ENCODE data around the gene ADAD2.

Gene ADAD2

DNA sequence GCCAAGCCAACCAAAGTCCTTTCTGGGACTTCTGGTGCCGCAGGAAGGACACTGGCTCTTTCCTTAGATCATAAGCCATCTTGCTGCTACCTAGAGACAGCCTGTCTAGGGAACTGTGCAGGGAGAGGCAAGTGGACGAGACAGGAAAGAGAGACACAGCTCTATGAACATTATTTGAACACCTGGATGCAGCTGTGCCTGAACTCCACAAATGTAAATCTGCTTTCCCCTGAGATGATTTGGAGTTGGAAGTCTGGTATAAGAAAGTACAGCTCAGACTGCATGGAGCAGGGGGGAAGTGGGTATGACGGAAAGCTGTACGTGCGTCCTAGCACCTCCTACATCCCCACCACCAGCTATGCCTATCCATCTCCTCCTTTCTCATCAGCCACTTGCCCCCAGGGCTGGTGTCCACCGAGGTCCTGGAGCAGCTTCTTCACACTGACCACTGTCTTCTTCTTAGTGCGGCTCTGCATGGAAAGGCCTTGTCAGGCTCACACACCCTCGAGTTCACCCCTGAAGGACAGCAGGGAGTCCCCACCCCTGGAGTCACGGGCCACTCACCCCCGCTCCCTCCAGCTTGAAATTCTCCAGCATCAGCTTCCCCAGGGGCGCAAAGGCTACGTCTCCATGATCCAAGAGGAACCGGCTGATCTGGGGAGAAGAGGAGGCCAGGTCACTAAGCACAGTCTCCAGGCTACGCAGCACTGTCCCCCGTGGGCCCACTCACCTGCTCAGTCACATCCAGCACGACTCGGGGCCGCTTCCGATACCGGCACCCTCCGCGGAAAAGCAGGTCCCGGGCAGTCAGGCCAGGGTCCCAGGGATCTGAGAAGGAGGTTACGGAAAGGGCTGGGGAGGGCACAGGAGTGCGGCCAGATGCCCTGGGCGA, 8.0 kb upstream of the ADAD2 start:
- Histone ChIP-seq H3K36me3 (ENCODE audit: control insufficient read depth in 2 of 2, insufficient read depth in 1 of 2, low read length in 2 of 2) (peaks cover 0 to 72% of the 10 kb centered on the region in 2 experiments; a peak in 2 of 3 replicates), H3K4me1 (ENCODE audit: control insufficient read depth, insufficient read depth, low read length) (no peaks in the 10 kb centered on the region; the same call in 1 of the 2 replicates), H3K4me3 (ENCODE audit: low read depth, low read length) (no peak overlapping the region), H3K27ac (ENCODE audit: extremely low read depth, low read depth, low read length) (no peak overlapping the region), H3K9me3 (ENCODE audit: control insufficient read depth, insufficient read depth, low read depth, low read length) (no peaks in the 10 kb centered on the region)
- ChIA-PET POLR2A (no interaction called here), CTCF (interaction anchor here (0.5 to 1.4 kb wide), 7 partner anchors 17 to 350 kb away, joined by 3 to 4 read pairs (median 4); no protein-coding TSS in a partner anchor)
- no peak for TF ChIP-seq ZNF2 (tag by site-specific recombination; IDR thresholded peaks at IDR 0.05)
- no peak for TF ChIP-seq ZNF624 (tag by site-specific recombination; IDR thresholded peaks at IDR 0.05)
- TF ChIP-seq ZIC2 (tag by site-specific recombination; IDR thresholded peaks at IDR 0.05): no peak
- TF ChIP-seq, protein P1, sequence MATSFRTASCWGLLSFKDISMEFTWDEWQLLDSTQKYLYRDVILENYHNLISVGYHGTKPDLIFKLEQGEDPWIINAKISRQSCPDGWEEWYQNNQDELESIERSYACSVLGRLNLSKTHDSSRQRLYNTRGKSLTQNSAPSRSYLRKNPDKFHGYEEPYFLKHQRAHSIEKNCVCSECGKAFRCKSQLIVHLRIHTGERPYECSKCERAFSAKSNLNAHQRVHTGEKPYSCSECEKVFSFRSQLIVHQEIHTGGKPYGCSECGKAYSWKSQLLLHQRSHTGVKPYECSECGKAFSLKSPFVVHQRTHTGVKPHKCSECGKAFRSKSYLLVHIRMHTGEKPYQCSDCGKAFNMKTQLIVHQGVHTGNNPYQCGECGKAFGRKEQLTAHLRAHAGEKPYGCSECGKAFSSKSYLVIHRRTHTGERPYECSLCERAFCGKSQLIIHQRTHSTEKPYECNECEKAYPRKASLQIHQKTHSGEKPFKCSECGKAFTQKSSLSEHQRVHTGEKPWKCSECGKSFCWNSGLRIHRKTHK (tag by site-specific recombination; IDR thresholded peaks at IDR 0.05): no peak
- no peak for TF ChIP-seq ZNF404 (tag by site-specific recombination; IDR thresholded peaks at IDR 0.05)
- no peak for TF ChIP-seq SALL2 (tag by site-specific recombination; IDR thresholded peaks at IDR 0.05; ENCODE audit: borderline replicate concordance)
- no peak for TF ChIP-seq ZNF239 (tag by site-specific recombination; IDR thresholded peaks at IDR 0.05)
- no peak for TF ChIP-seq ZNF837 (tag by site-specific recombination; IDR thresholded peaks at IDR 0.05)
- TF ChIP-seq, protein P2, sequence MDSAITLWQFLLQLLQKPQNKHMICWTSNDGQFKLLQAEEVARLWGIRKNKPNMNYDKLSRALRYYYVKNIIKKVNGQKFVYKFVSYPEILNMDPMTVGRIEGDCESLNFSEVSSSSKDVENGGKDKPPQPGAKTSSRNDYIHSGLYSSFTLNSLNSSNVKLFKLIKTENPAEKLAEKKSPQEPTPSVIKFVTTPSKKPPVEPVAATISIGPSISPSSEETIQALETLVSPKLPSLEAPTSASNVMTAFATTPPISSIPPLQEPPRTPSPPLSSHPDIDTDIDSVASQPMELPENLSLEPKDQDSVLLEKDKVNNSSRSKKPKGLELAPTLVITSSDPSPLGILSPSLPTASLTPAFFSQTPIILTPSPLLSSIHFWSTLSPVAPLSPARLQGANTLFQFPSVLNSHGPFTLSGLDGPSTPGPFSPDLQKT (IDR thresholded peaks at IDR 0.05; ENCODE audit: borderline replicate concordance, low read depth, low read length): no peak
- no peak for TF ChIP-seq ZNF274 (IDR thresholded peaks at IDR 0.05; ENCODE audit: low read length)
- TF ChIP-seq ZNF274 (tag by site-specific recombination; IDR thresholded peaks at IDR 0.05; ENCODE audit: borderline replicate concordance): no peak
- no peak for TF ChIP-seq ZNF132 (tag by site-specific recombination; IDR thresholded peaks at IDR 0.05; ENCODE audit: borderline replicate concordance)

DNA sequence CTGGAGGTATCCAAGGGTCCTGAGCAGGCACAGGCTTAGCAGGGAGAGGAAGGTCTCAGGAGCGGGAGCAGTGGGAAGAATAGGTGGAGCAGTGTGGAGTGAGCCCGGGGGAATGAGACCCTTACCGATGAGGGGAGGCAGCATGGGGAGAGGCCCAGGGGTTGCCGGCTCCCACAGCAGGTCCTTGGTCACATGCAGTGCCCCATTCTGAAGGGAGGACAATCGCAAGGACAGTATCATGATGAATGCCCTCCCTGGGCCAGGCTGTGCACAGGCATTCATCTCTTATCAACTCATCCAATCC, 7.4 kb upstream of the ADAD2 start:
- Histone ChIP-seq H3K36me3 (ENCODE audit: control insufficient read depth in 2 of 2, insufficient read depth in 1 of 2, low read length in 2 of 2) (peaks cover 0 to 66% of the 10 kb centered on the region in 2 experiments; a peak in 2 of 3 replicates), H3K4me3 (ENCODE audit: low read depth, low read length) (no peak overlapping the region), H3K4me1 (ENCODE audit: control insufficient read depth, insufficient read depth, low read length) (no peaks in the 10 kb centered on the region), H3K27ac (ENCODE audit: extremely low read depth, low read depth, low read length) (no peak overlapping the region), H3K9me3 (ENCODE audit: control insufficient read depth, insufficient read depth, low read depth, low read length) (no peaks in the 10 kb centered on the region)
- ChIA-PET CTCF (interaction anchor here (0.6 to 1.4 kb wide), 6 partner anchors 17 to 555 kb away, joined by 3 to 4 read pairs (median 3); no protein-coding TSS in a partner anchor), POLR2A (interaction anchor here (1.0 kb wide), 1 partner anchor 8 kb away, joined by 3 read pairs; no protein-coding TSS in a partner anchor)
- TF ChIP-seq GLIS1 (tag by site-specific recombination; IDR thresholded peaks at IDR 0.05) (no peak), ZNF423 (tag by site-specific recombination; IDR thresholded peaks at IDR 0.05) (no peak), ZNF626 (tag by site-specific recombination; IDR thresholded peaks at IDR 0.05) (no peak), ZNF623 (tag by site-specific recombination; IDR thresholded peaks at IDR 0.05) (no peak), ZNF404 (tag by site-specific recombination; IDR thresholded peaks at IDR 0.05) (no peak), RBAK (tag by site-specific recombination; IDR thresholded peaks at IDR 0.05) (no peak), ZSCAN30 (tag by site-specific recombination; IDR thresholded peaks at IDR 0.05) (no peak), ZNF610 (tag by site-specific recombination; IDR thresholded peaks at IDR 0.05; ENCODE audit: borderline replicate concordance) (no peak), ZNF792 (tag by site-specific recombination; IDR thresholded peaks at IDR 0.05) (no peak)
- TF ChIP-seq, protein P3, sequence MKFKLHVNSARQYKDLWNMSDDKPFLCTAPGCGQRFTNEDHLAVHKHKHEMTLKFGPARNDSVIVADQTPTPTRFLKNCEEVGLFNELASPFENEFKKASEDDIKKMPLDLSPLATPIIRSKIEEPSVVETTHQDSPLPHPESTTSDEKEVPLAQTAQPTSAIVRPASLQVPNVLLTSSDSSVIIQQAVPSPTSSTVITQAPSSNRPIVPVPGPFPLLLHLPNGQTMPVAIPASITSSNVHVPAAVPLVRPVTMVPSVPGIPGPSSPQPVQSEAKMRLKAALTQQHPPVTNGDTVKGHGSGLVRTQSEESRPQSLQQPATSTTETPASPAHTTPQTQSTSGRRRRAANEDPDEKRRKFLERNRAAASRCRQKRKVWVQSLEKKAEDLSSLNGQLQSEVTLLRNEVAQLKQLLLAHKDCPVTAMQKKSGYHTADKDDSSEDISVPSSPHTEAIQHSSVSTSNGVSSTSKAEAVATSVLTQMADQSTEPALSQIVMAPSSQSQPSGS (tag by site-specific recombination; IDR thresholded peaks at IDR 0.05; ENCODE audit: low read depth): no peak
- TF ChIP-seq, protein P4, sequence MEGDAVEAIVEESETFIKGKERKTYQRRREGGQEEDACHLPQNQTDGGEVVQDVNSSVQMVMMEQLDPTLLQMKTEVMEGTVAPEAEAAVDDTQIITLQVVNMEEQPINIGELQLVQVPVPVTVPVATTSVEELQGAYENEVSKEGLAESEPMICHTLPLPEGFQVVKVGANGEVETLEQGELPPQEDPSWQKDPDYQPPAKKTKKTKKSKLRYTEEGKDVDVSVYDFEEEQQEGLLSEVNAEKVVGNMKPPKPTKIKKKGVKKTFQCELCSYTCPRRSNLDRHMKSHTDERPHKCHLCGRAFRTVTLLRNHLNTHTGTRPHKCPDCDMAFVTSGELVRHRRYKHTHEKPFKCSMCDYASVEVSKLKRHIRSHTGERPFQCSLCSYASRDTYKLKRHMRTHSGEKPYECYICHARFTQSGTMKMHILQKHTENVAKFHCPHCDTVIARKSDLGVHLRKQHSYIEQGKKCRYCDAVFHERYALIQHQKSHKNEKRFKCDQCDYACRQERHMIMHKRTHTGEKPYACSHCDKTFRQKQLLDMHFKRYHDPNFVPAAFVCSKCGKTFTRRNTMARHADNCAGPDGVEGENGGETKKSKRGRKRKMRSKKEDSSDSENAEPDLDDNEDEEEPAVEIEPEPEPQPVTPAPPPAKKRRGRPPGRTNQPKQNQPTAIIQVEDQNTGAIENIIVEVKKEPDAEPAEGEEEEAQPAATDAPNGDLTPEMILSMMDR (tag by site-specific recombination; IDR thresholded peaks at IDR 0.05): no peak

Measured in HEK293 (cell line).